A673 (cell line): Measurements from ENCODE around the gene KCNH3. TPM values are rescaled to one million over a fixed set of nuclear protein-coding genes. Genes with fewer than 3 reads are reported as not detected.

Experiments
- BruUV-seq: library from RNA; stranded (reverse); fragments of 400-500 nt; replicated peaks from 2 replicates; lab custom pipeline; 2021; lab: Mats Ljungman, UMichigan
- CTCF ChIA-PET: fragments of 300-600 bp; sonication (Branson Sonifier 250); formaldehyde crosslinking; loops from one replicate; lab custom pipeline; 2022; ENCODE audit warnings: antibody characterized with exemption; lab: Charles Lee
- POLR2A ChIA-PET: fragments of 300-600 bp; sonication (Branson Sonifier 250); formaldehyde crosslinking; loops from one replicate; lab custom pipeline; 2022; ENCODE audit warnings: antibody characterized with exemption; ENCODE audit not compliant: low non-redundant PET; lab: Charles Lee
- DNase-seq: peaks from one replicate; pipeline ENCODE4 v3.0.0-alpha.2; 2015; ENCODE audit warnings: low spot score
- H3K27ac ChIP-seq: fragments of 200-600 bp; sonication (generic); 2 replicates; pipeline ENCODE4 v1.5.1; 2016; ENCODE audit warnings: mixed run types, low read depth, mild to moderate bottlenecking, mixed read lengths, antibody characterized with exemption, low read length; ENCODE audit not compliant: poor library complexity, severe bottlenecking
- H3K27me3 ChIP-seq: fragments of 200-600 bp; sonication (generic); replicated peaks from 2 replicates; pipeline ENCODE4 v1.6.1; 2017; ENCODE audit warnings: mixed run types, low read depth, mild to moderate bottlenecking, mixed read lengths, antibody characterized with exemption, low read length; ENCODE audit not compliant: insufficient read depth, poor library complexity
- H3K36me3 ChIP-seq: fragments of 200-600 bp; sonication (generic); 2 replicates; pipeline ENCODE4 v1.6.1; 2016; ENCODE audit warnings: mixed run types, mild to moderate bottlenecking, mixed read lengths, antibody characterized with exemption, low read length; ENCODE audit not compliant: insufficient read depth, poor library complexity, severe bottlenecking
- H3K4me1 ChIP-seq: fragments of 200-600 bp; sonication (generic); 2 replicates; pipeline ENCODE4 v1.6.1; 2017; ENCODE audit warnings: mixed run types, mild to moderate bottlenecking, mixed read lengths, antibody characterized with exemption, low read length; ENCODE audit not compliant: insufficient read depth, poor library complexity, severe bottlenecking
- H3K4me3 ChIP-seq: fragments of 200-600 bp; sonication (generic); 2 replicates; pipeline ENCODE4 v1.5.1; 2016; ENCODE audit warnings: low read depth, mixed run types, mild to moderate bottlenecking, mixed read lengths, low read length; ENCODE audit not compliant: poor library complexity, severe bottlenecking
- H3K9me3 ChIP-seq: fragments of 200-600 bp; sonication (generic); 2 replicates; pipeline ENCODE4 v1.6.1; 2016; ENCODE audit warnings: mixed run types, low read depth, mild to moderate bottlenecking, mixed read lengths, antibody characterized with exemption, low read length; ENCODE audit not compliant: poor library complexity, severe bottlenecking
- EZH2 ChIP-seq: fragments of 200-600 bp; sonication (generic); IDR thresholded peaks from 2 replicates; pipeline ENCODE4 v1.6.1; 2017; ENCODE audit warnings: borderline replicate concordance, low read depth, mild to moderate bottlenecking, mixed read lengths, antibody characterized with exemption, low read length; ENCODE audit not compliant: poor library complexity, severe bottlenecking
- intact Hi-C: fragments of 100-400 bp; cut with micrococcal nuclease; formaldehyde crosslinking; loops from one replicate; pipeline ENCODE4 v1.10.0; 2022; ENCODE audit not compliant: unreplicated experiment
- total RNA-seq: library from RNA; stranded (reverse); gene quantifications from 2 replicates; pipeline ENCODE4 v1.2.3, GENCODE V29; 2021
- TF ChIP-seq, protein P1 (sequence below): fragments of 300-800, 200-600 bp; sonication (generic); conservative IDR thresholded peaks from 2 replicates; pipeline ENCODE4 v1.5.1; 2017; ENCODE audit warnings: low read depth, mild to moderate bottlenecking, antibody characterized with exemption, low read length, moderate library complexity, mixed read lengths

Gene KCNH3
- total RNA-seq, 1 experiment from 2014 or later = 4.0 TPM

GRCh38 chr12:49555631-49556390, 17.0 kb downstream of the KCNH3 start:
- no TSS peak for BruUV-seq
- no peak for DNase-seq
- no peaks in the 10 kb centered on the region for H3K27me3 ChIP-seq
- ChIA-PET POLR2A (no interaction called here), CTCF (interaction anchor here (0.5 kb wide), 1 partner anchor 268 kb away, joined by 6 read pairs; no protein-coding TSS in a partner anchor)
- H3K36me3 ChIP-seq = peaks cover 30% of the 10 kb centered on the region
- intact Hi-C loops = no loop called here
- no peaks in the 10 kb centered on the region for H3K4me1 ChIP-seq
- no peak overlapping the region for H3K4me3 ChIP-seq
- no peaks in the 10 kb centered on the region for H3K9me3 ChIP-seq
- TF ChIP-seq, protein P1, sequence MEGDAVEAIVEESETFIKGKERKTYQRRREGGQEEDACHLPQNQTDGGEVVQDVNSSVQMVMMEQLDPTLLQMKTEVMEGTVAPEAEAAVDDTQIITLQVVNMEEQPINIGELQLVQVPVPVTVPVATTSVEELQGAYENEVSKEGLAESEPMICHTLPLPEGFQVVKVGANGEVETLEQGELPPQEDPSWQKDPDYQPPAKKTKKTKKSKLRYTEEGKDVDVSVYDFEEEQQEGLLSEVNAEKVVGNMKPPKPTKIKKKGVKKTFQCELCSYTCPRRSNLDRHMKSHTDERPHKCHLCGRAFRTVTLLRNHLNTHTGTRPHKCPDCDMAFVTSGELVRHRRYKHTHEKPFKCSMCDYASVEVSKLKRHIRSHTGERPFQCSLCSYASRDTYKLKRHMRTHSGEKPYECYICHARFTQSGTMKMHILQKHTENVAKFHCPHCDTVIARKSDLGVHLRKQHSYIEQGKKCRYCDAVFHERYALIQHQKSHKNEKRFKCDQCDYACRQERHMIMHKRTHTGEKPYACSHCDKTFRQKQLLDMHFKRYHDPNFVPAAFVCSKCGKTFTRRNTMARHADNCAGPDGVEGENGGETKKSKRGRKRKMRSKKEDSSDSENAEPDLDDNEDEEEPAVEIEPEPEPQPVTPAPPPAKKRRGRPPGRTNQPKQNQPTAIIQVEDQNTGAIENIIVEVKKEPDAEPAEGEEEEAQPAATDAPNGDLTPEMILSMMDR = no peak
- TF ChIP-seq EZH2 = no peak
- H3K27ac ChIP-seq = no peak overlapping the region

- TF ChIP-seq EZH2 = no peak
- TF ChIP-seq, protein P1 = no peak
Measured at GRCh38 chr12:49556391-49557186, 17.8 kb downstream of the KCNH3 start.

GRCh38 chr12:49557187-49557916, 18.5 kb downstream of the KCNH3 start:
- intact Hi-C loops = no loop called here
- Histone ChIP-seq H3K4me3 (no peak overlapping the region), H3K9me3 (no peaks in the 10 kb centered on the region), H3K4me1 (no peaks in the 10 kb centered on the region), H3K27ac (no peak overlapping the region), H3K27me3 (no peaks in the 10 kb centered on the region), H3K36me3 (peaks cover 44% of the 10 kb centered on the region)
- ChIA-PET POLR2A (interaction anchor here (0.5 kb wide), 1 partner anchor 184 kb away, joined by 3 read pairs; the partner anchor contains the start of gene TMBIM6), CTCF (interaction anchor here (0.6 kb wide), 1 partner anchor 200 kb away, joined by 3 read pairs; no protein-coding TSS in a partner anchor)
- TF ChIP-seq, protein P1 = no peak
- no peak for TF ChIP-seq EZH2
- DNase-seq = no peak
- BruUV-seq = no TSS peak

More at GRCh38 chr12:49556391-49557186, 17.8 kb downstream of the KCNH3 start:
- BruUV-seq = no TSS peak
- ChIA-PET CTCF (interaction anchor here (0.6 kb wide), 1 partner anchor 200 kb away, joined by 3 read pairs; no protein-coding TSS in a partner anchor), POLR2A (interaction anchor here (0.5 kb wide), 1 partner anchor 185 kb away, joined by 3 read pairs; the partner anchor contains the start of gene TMBIM6)
- intact Hi-C loops = no loop called here
- H3K27me3 ChIP-seq = no peaks in the 10 kb centered on the region
- H3K27ac ChIP-seq = no peak overlapping the region
- H3K4me1 ChIP-seq = no peaks in the 10 kb centered on the region
- peaks cover 37% of the 10 kb centered on the region for H3K36me3 ChIP-seq
- H3K9me3 ChIP-seq = no peaks in the 10 kb centered on the region
- H3K4me3 ChIP-seq = no peak overlapping the region
- no peak for DNase-seq
